ENCODE data around the gene GSK3B. TPM values are rescaled to one million over a fixed set of nuclear protein-coding genes. Genes with fewer than 3 reads are reported as not detected.
"Not testable (repeated sequence)": the region's sequence is repeated elsewhere in the genome, so short reads cannot be mapped to it uniquely, and the experiment has no call there.

Gene GSK3B
- total RNA-seq, 1 donor from 2014 or later = 60.8 TPM

- DNase-seq (ENCODE audit: low read depth) (no peak), FAIRE-seq (no peak)
- H3K4me3 ChIP-seq (ENCODE audit: low read depth, low read length) = no peak overlapping the region
- H3K27me3 ChIP-seq (ENCODE audit: control insufficient read depth, insufficient read depth, low read length) = no peaks in the 10 kb centered on the region
- no peak for TF ChIP-seq CTCF (IDR thresholded peaks at IDR 0.05; ENCODE audit: insufficient read depth, low read length, severe bottlenecking)
- H3K36me3 ChIP-seq (ENCODE audit: control insufficient read depth, insufficient read depth, low read length) = no peaks in the 10 kb centered on the region
Measured at GRCh38 chr3:120064641-120065040, 29.6 kb downstream of the GSK3B start.

GRCh38 chr3:120062474-120062873 is 31.8 kb downstream of the GSK3B start:
- H3K4me3 ChIP-seq (ENCODE audit: low read depth, low read length) = no peak overlapping the region
- no peaks in the 10 kb centered on the region for H3K27me3 ChIP-seq (ENCODE audit: control insufficient read depth, insufficient read depth, low read length)
- FAIRE-seq (no peak), DNase-seq (ENCODE audit: low read depth) (no peak)
- no peak for TF ChIP-seq CTCF (IDR thresholded peaks at IDR 0.05; ENCODE audit: insufficient read depth, low read length, severe bottlenecking)
- no peaks in the 10 kb centered on the region for H3K36me3 ChIP-seq (ENCODE audit: control insufficient read depth, insufficient read depth, low read length)

- Histone ChIP-seq H3K36me3 (ENCODE audit: control insufficient read depth, insufficient read depth, low read length) (no peaks in the 10 kb centered on the region), H3K27me3 (ENCODE audit: control insufficient read depth, insufficient read depth, low read length) (no peaks in the 10 kb centered on the region), H3K4me3 (ENCODE audit: low read depth, low read length) (no peak overlapping the region)
- no peak for DNase-seq (ENCODE audit: low read depth)
- TF ChIP-seq CTCF (IDR thresholded peaks at IDR 0.05; ENCODE audit: insufficient read depth, low read length, severe bottlenecking) = no peak
- no peak for FAIRE-seq
Measured at GRCh38 chr3:120059081-120059864, 35.0 kb downstream of the GSK3B start.

- TF ChIP-seq CTCF (IDR thresholded peaks at IDR 0.05; ENCODE audit: insufficient read depth, low read length, severe bottlenecking) = no peak
- Histone ChIP-seq H3K36me3 (ENCODE audit: control insufficient read depth, insufficient read depth, low read length) (no peaks in the 10 kb centered on the region), H3K27me3 (ENCODE audit: control insufficient read depth, insufficient read depth, low read length) (no peaks in the 10 kb centered on the region), H3K4me3 (ENCODE audit: low read depth, low read length) (no peak overlapping the region)
- no peak for FAIRE-seq
- no peak for DNase-seq (ENCODE audit: low read depth)
Measured at GRCh38 chr3:120057626-120058025, 36.6 kb downstream of the GSK3B start.

GRCh38 chr3:120057029-120057428 is 37.2 kb downstream of the GSK3B start:
- no peak overlapping the region for H3K4me3 ChIP-seq (ENCODE audit: low read depth, low read length)
- TF ChIP-seq CTCF (IDR thresholded peaks at IDR 0.05; ENCODE audit: insufficient read depth, low read length, severe bottlenecking) = no peak
- H3K36me3 ChIP-seq (ENCODE audit: control insufficient read depth, insufficient read depth, low read length) = no peaks in the 10 kb centered on the region
- H3K27me3 ChIP-seq (ENCODE audit: control insufficient read depth, insufficient read depth, low read length) = no peaks in the 10 kb centered on the region
- DNase-seq (ENCODE audit: low read depth) = no peak
- FAIRE-seq = no peak

DNA sequence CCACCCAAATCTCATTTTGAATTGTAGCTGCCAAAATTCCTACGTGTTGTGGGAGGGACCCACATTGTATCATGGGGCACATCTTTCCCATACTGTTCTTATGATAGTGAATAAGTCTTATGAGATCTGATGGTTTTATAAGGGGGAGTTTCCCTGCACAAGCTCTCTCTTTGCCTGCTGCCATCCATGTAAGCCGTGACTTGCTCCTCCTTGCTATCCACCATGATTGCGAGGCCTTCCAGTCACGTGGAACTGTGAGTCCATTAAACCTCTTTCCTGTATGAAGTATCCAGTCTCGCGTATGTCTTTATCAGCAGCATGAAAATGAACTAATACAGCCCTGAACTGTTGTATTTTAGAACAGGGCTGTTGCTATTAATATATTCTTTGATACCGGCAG is 40.6 kb downstream of the GSK3B start:
- not testable (repeated sequence) for FAIRE-seq

More for the DNA sequence above, 40.6 kb downstream of the GSK3B start:
- not testable (repeated sequence) for H3K36me3 ChIP-seq (ENCODE audit: control insufficient read depth, insufficient read depth, low read length); H3K4me3 ChIP-seq (ENCODE audit: low read depth, low read length); DNase-seq (ENCODE audit: low read depth); H3K27me3 ChIP-seq (ENCODE audit: control insufficient read depth, insufficient read depth, low read length)

Data from bronchial epithelial cell (primary cell).